GM18508 (cell line): ENCODE results near the gene KRT78.

ENCODE experiments used
- ATAC-seq: cut with Tn5 transposase; IDR thresholded peaks from one replicate; pipeline ENCODE4 v1.9.1; 2021; ENCODE audit warnings: moderate number of reproducible peaks; ENCODE audit not compliant: insufficient read depth, unreplicated experiment

Gene KRT78

DNA sequence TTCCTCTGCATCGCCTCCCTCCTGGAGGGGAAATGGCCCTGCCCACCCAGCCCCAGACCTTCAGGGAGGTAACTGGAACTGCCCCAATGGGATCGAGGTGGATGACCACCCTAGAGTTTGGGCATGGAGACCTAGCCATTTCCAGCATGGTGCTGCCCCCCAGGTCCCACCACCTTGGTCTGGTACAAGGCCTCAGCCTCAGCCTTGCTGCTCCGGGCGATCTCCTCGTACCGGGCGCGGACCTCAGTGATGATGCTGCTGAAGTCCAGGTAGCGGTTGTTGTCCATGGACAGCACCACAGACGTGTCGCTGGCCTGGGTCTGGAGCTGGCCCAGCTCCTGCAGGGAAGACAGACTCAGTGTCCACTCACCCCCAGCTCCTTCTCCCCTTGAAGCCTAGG is 4.4 kb downstream of the KRT78 start:
- no peak for ATAC-seq

DNA sequence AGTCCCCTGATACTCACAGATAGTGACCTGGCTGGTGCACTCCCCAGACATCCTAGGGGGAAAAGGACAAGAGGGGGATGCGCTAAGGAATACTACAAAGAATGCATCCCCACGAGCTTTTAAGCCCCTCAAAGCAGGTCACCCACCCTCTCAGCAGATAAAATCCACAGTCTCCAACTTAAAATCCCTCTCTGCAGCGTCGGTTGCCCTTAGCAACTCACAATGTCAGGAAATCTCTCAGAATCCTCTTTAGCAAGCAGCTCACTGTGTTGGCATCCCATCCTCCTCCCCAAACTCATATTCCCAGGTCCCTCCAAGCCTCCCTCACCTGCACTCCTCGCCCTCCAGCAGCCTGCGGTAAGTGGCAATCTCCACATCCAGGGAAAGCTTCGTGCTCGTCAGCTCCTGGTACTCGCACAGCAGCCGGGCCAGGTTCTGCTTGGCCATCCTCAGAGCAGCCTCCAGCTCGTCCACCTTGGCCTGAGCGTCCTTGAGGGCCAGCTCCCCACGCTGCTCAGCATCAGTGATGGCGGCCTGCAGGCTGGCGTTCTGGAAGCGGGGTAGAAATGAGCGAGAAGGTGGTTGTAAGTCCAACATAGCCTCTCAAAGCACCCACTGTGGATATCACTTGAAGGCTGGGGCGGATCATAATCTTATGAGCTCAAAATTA is 9.2 kb downstream of the KRT78 start:
- ATAC-seq = no peak

- no peak for ATAC-seq
Measured at GRCh38 chr12:52838609-52839435, 10.0 kb downstream of the KRT78 start.

- ATAC-seq = no peak
Measured at GRCh38 chr12:52837781-52838608, 10.8 kb downstream of the KRT78 start.

- ATAC-seq = no peak
Measured at GRCh38 chr12:52837413-52837741, 11.4 kb downstream of the KRT78 start.

DNA sequence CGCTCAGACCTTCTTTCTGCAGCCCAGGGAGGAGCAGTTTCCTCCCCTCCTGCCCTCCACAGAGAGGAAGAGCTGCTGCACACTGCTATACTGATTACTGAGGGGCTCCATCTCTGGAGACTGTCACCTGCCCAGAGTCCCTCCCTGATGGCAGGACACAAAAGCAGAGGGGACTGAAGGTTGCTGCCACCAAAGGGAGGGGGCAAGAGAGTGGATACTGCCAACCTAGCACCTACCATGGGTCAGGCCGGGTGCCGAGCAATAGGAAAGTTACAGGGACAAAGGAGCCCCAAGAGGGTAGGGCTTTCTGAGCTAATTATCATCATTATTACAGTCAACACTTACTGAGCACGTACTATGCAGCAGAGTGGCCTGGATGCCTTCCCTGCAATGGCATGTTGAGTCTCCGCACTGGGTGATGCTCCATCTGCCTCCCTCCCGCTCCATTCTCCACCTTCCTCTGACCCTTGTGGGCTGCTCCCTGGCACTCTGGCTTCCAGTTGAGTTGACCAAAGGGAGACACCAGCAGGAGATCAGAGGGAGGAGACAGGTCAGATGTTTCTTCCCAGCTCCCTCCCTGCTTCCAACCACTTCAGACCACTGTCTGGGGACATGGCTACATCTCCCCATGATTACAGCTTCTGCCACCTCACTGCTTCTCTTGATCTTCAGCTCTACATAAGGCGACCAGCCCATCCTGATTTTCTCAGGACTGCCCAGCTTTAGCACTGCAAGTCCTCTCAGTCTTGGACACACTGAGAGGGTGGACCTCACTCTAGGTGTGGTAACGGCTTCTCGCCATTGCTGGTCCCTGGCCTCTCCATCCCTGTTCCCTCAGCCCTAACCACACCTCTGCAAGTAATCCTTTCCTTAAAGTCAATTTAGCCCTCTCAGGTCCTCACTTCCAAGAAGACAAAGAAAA is 12.0 kb downstream of the KRT78 start:
- ATAC-seq = no peak

GRCh38 chr12:52836042-52836466 is 12.7 kb downstream of the KRT78 start:
- ATAC-seq = no peak

GRCh38 chr12:52835271-52836041 is 13.3 kb downstream of the KRT78 start:
- ATAC-seq = no peak

DNA sequence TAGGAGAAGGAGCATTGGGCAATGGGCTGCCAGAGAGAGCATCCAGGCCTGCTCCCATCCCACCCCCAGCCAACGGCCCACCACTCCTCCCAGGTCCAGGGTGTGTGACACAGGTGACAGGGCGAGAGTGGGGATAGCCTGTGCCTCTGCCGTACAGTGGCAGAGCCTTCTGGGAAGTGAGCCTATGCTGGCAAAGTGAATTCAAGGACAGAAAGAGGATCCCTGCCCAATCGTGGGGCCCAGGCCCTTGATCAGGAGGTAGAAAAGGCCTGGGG is 14.1 kb downstream of the KRT78 start:
- ATAC-seq = no peak

DNA sequence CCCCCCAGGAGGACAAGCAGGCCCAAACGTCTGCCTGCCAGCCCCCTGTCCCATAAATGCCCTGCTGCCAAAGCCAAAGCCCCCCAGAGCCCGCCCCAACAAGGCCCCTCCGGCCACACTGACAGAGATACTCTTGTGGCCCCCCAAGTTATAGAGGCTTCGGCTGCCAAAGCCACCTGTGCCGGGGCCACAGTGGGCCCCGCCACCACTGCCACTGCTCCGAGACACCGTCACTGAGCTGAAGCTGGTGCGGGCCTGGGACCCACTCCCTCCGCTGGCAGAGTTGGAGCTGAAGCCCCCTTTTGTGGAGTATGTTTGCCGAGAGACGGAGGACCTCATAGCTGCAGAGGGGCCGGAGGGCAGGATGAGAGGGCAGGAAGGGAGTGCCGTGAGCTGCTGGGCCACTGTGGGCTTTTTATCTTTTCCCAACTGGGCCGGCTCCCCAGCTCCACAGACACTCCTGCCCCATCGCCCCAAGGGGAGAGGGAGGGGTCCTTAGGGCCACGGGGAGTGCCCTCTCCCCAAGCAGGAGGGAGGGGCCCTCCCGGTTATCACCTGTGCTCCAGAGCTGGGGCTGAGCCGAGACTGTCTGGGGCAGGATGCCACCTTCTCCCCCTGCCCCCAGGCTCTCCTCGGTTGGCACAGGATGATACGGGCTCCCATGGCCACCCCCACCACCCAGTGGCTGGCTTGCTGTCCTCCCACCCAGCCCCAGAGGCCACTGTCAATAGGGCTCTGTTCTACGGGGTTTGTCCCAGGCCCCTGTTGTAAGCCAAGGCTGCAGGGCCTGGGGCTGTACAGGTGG is 14.7 kb downstream of the KRT78 start, which contains the start of gene KRT79:
Gene KRT79 (minus strand): TSS at position 390 of the 805 bp plus-strand sequence. CDS start 51 bp downstream, at position 339.
- ATAC-seq = no peak

GRCh38 chr12:52832985-52833905 is 15.5 kb downstream of the KRT78 start:
- ATAC-seq = no peak

- ATAC-seq = no peak
Measured at GRCh38 chr12:52832451-52832850, 16.3 kb downstream of the KRT78 start.

DNA sequence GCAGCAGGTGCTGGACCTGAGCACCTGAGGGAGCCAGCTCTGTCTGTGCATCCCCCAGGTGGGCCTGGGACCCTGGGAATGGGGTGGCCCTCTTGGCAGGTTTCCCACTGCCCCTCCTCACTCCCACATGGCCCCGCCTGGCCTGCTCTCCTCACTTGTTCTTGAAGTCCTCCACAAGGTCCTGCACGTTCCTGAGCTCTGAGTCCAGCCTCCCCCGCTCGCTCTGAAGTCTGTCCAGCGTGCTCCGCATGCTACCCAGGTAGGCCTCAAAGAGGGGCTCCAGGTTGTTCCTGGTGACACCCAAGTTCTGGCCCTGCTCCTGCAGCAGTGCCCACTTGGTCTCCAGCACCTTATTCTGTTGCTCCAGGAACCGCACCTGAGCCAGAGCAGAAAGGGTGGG is 17.5 kb downstream of the KRT78 start:
- no peak for ATAC-seq

- ATAC-seq = no peak
Measured at GRCh38 chr12:52829986-52830770, 18.6 kb downstream of the KRT78 start.

- no peak for ATAC-seq
Measured at GRCh38 chr12:52828591-52829021, 20.2 kb downstream of the KRT78 start.

GRCh38 chr12:52828156-52828555 is 20.6 kb downstream of the KRT78 start:
- no peak for ATAC-seq
